Urinary bladder (tissue), 4 donors: Measurements from ENCODE around the gene TMEM144. TPM values are rescaled to one million over a fixed set of nuclear protein-coding genes. Genes with fewer than 3 reads are reported as not detected.

Experiments
- DNase-seq: peaks from one replicate; pipeline ENCODE4 v3.0.0-alpha.2; 2015; ENCODE audit errors: extremely low spot score
- H3K27ac ChIP-seq: one replicate; pipeline ENCODE4 v1.5.1; 2013; ENCODE audit warnings: low read depth, mild to moderate bottlenecking, moderate library complexity
- H3K36me3 ChIP-seq: one replicate; pipeline ENCODE4 v1.6.1; 2013; ENCODE audit warnings: mild to moderate bottlenecking, moderate library complexity; ENCODE audit not compliant: insufficient read depth
- H3K4me1 ChIP-seq: one replicate; pipeline ENCODE4 v1.6.1; 2013; ENCODE audit warnings: mild to moderate bottlenecking, moderate library complexity; ENCODE audit not compliant: insufficient read depth
- H3K4me3 ChIP-seq: one replicate; pipeline ENCODE4 v1.5.1; 2013; ENCODE audit warnings: low read depth, low read length
- WGBS: extraction: QIAGEN DNeasy Blood & Tissue Kit; methylation state at CpG from one replicate; pipeline ENCODE4 v1.1.7; 2013; 5-methylcytosine and 5-hydroxymethylcytosine counted together
- polyA plus RNA-seq: library from polyadenylated mRNA; stranded (reverse); fragments of 200-250 nt; gene quantifications from one replicate; pipeline ENCODE4 v1.2.3, GENCODE V29; 2013
- total RNA-seq: library from RNA; depleted of rRNA; stranded (reverse); fragments of >200 nt; gene quantifications from one replicate; pipeline ENCODE4 v1.2.3, GENCODE V29; 2014
- donor health status: healthy with polysubstance abuse.
- donor health status: healthy.

TMEM144 gene
- total and polyA plus RNA-seq, 2 donors = 2.1 to 30.3 TPM

- no peak overlapping the region for H3K4me3 ChIP-seq
Measured at GRCh38 chr4:158234671-158235070, 24.4 kb downstream of the TMEM144 start.

DNA sequence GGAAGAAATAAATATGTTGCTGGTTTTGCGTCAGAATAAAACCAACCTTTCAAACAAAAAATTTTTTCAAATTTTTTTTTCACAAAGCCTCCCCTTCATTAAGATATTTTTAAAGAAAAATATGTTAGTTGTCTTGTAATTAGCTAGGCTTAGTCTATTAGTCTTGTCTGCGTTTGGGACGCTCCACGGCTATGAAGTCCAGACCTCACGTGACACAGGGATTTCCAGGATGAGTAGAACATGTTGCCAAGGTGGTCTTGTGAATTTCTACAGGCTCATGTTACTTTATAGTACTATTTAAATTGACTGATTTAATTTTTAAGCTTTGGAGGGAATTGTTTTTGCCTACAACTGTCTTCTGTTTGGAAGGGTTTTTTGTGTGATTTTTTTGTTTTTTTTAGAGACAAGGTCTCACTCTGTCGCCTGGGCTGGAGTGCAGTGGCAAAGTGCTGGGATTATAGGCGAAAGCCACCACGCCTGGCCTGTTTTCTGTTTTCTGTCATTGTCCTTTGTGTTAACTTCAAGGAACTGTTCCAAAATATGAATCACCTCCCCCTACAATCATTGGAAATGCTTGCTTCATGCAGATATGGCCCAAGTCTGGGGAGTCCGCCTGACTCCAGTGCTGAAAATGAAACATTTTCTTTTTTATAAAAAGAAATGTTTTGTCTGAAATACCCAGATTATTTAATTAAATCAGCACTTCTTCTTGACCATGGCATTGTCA lies 26.2 kb downstream of the TMEM144 start:
- WGBS = 75% methylated on average over 9 of the region's 9 CpGs
- Histone ChIP-seq H3K4me3 (no peak overlapping the region), H3K36me3 (no peaks in the 10 kb centered on the region), H3K27ac (no peak overlapping the region), H3K4me1 (no peaks in the 10 kb centered on the region)
- DNase-seq = no peak

More at GRCh38 chr4:158234671-158235070, 24.4 kb downstream of the TMEM144 start:
- no peak for DNase-seq
- H3K36me3 ChIP-seq = no peaks in the 10 kb centered on the region
- no peaks in the 10 kb centered on the region for H3K4me1 ChIP-seq
- no peak overlapping the region for H3K27ac ChIP-seq
- WGBS = 94% methylated on average over 4 of the region's 4 CpGs

- H3K4me1 ChIP-seq = no peaks in the 10 kb centered on the region
- no peaks in the 10 kb centered on the region for H3K36me3 ChIP-seq
- 87% methylated on average over 1 of the region's 1 CpG for WGBS
- H3K27ac ChIP-seq = no peak overlapping the region
- no peak for DNase-seq
- no peak overlapping the region for H3K4me3 ChIP-seq
Measured at GRCh38 chr4:158238575-158238974, 28.3 kb downstream of the TMEM144 start.

DNA sequence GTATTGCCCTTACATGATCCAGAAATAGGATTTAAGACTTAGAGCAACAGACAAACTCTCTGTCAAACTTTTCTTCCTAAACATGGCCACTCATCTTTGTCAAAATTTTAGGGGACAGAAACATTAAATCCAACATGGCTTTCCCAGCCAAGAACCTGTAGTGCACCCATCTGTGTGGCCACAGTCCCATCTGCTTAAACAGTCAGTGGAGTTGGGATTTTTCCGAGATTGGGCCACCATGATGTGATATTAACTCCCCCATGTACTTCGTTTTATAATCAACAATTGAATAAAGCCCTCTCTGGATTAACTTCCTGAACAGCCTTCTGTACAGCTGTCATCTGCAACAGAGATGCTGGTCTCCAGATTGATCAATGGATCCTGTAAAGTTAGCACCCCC lies 28.9 kb downstream of the TMEM144 start:
- H3K4me3 ChIP-seq = no peak overlapping the region
- H3K27ac ChIP-seq = no peak overlapping the region
- 83% methylated on average over 2 of the region's 2 CpGs for WGBS
- no peaks in the 10 kb centered on the region for H3K4me1 ChIP-seq
- H3K36me3 ChIP-seq = no peaks in the 10 kb centered on the region
- no peak for DNase-seq

GRCh38 chr4:158243071-158243470 lies 32.8 kb downstream of the TMEM144 start:
- no peak overlapping the region for H3K27ac ChIP-seq
- no peak for DNase-seq
- no peak overlapping the region for H3K4me3 ChIP-seq
- no peaks in the 10 kb centered on the region for H3K4me1 ChIP-seq
- no peaks in the 10 kb centered on the region for H3K36me3 ChIP-seq

DNA sequence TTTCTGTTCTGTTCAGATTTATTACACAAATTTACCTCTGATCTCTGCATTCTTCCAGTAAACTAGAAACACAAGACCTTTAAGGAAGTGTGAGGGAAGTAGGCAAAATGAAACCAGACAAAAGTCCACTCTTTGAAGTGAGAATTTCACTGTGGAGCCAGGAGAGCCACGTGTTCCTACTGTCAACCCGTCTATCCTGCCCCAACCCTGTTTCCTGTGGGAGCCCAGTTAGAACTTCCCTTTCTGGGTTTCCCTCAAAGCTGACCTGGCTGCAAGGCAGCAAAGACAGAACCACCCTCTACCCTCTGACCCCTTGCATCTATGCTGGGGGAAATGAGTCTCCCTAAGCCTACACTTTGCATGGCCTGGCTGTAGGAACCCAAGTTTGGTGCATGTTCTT lies 40.0 kb downstream of the TMEM144 start:
- no peak for DNase-seq
- no peaks in the 10 kb centered on the region for H3K4me1 ChIP-seq
- WGBS = 48% methylated on average over 2 of the region's 2 CpGs
- no peak overlapping the region for H3K27ac ChIP-seq
- no peaks in the 10 kb centered on the region for H3K36me3 ChIP-seq
- H3K4me3 ChIP-seq = no peak overlapping the region

GRCh38 chr4:158253350-158253980 lies 43.2 kb downstream of the TMEM144 start:
- Histone ChIP-seq H3K4me1 (no peaks in the 10 kb centered on the region), H3K36me3 (no peaks in the 10 kb centered on the region), H3K27ac (no peak overlapping the region), H3K4me3 (no peak overlapping the region)
- peak; percentile 50 for DNase-seq
- 34% methylated on average over 6 of the region's 6 CpGs for WGBS

- no peak overlapping the region for H3K27ac ChIP-seq
- H3K4me3 ChIP-seq = no peak overlapping the region
- 88% methylated on average over 2 of the region's 2 CpGs for whole genome bisulfite sequencing
- no peaks in the 10 kb centered on the region for H3K4me1 ChIP-seq
- no peaks in the 10 kb centered on the region for H3K36me3 ChIP-seq
- DNase-seq = no peak
Measured at GRCh38 chr4:158254292-158254691, 44.0 kb downstream of the TMEM144 start.

GRCh38 chr4:158255727-158256324 lies 45.5 kb downstream of the TMEM144 start:
- Histone ChIP-seq H3K4me1 (no peaks in the 10 kb centered on the region), H3K4me3 (no peak overlapping the region), H3K27ac (no peak overlapping the region), H3K36me3 (no peaks in the 10 kb centered on the region)
- peak; percentile 14 for DNase-seq
- 37% methylated on average over 3 of the region's 3 CpGs for WGBS

DNA sequence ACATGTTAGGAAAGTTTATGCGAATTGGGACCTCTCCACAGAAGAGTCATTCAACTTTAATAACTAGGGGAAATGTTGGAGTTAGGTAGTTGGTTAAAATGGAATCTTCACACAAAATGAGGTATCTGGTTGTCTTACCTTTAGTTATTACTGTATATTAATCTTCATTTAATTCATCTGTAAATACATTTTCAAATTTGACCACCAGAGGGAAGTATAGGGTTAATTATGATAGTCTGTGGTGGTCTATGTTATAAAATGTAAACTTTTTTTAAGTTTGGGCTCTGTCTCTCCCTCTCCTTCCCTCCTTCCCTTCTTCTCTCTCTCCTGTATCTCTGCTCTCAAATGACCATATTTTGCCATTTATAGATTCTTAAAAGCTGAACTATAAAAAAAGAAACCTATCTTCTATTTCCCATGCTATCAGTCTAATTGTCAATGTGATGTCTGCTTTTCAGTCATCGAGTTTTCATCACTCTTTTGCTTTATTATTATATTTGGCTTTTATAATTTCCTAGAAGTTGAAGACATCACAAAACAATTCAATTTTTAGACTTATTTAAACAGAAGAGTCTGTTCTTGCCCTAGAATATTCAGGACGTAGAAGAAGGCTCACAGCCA lies 49.8 kb downstream of the TMEM144 start:
- DNase-seq = no peak
- Histone ChIP-seq H3K27ac (no peak overlapping the region), H3K36me3 (no peaks in the 10 kb centered on the region), H3K4me3 (no peak overlapping the region), H3K4me1 (no peaks in the 10 kb centered on the region)
- 42% methylated on average over 3 of the region's 3 CpGs for WGBS

GRCh38 chr4:158261480-158261879 lies 51.2 kb downstream of the TMEM144 start:
- H3K4me1 ChIP-seq = no peaks in the 10 kb centered on the region
- no peak overlapping the region for H3K27ac ChIP-seq
- 79% methylated on average over 4 of the region's 4 CpGs for WGBS
- H3K36me3 ChIP-seq = no peaks in the 10 kb centered on the region
- H3K4me3 ChIP-seq = no peak overlapping the region
- DNase-seq = no peak

DNA sequence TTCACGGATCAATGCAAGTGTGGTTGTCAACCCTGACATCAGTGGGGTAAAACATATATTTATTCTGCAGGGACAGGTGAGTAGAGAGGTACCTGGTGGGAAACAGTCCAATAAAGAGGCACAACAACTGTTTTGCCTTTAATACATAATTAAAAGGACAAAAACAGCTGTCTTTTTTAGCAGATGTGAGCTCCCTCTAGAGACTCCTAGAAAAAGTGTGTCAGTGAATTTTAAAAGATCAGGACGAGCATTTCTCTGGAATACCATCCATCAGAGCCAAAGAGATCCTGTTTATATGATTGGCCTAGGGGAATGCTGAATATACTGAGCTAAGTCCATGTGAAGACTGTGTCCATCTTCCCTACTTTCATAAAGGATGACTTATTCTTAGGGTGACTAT lies 58.3 kb downstream of the TMEM144 start:
- H3K4me1 ChIP-seq = no peaks in the 10 kb centered on the region
- no peak overlapping the region for H3K27ac ChIP-seq
- DNase-seq = no peak
- no peak overlapping the region for H3K4me3 ChIP-seq
- H3K36me3 ChIP-seq = no peaks in the 10 kb centered on the region
- WGBS = 69% methylated on average over 2 of the region's 2 CpGs

DNA sequence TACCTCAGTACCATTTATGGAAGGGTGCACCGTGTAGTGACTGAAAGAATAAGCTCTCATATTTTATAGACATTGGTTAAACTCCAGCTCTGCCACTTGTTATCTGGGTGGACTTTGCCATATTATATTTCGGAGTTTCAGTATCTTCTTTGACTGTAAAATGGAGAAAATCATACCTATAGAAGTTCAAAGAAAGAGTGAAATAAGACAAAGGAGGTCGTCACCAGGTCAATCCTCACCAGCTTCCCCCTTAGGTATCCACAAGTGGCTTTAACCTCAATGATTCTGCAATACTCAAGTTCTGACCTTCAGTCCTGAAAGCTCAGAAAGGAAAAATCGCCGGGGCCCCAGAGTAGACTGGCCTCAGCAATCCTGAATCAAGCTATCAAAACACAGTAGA lies 64.3 kb downstream of the TMEM144 start:
- no peaks in the 10 kb centered on the region for H3K36me3 ChIP-seq
- H3K27ac ChIP-seq = no peak overlapping the region
- DNase-seq = no peak
- H3K4me1 ChIP-seq = no peaks in the 10 kb centered on the region
- WGBS = 80% methylated on average over 5 of the region's 5 CpGs
- H3K4me3 ChIP-seq = no peak overlapping the region

DNA sequence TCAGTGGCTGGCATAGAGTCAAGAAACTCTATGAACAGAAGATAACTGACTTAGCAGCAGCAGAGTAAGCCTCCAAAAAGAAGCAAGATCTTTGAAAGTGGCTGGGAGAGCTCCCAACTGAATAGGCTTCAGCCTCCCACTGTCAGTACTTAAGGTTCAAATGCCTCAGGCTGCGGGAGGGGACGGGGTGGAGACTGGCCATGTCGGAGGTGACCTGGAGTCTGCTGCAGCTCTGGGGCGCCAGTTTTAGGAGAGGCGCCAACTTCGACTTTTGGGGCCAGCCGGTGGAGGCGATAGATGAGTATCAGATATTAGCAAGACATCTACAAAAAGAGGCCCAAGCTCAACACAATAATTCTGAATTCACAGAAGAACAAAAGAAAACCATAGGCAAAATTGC lies 67.3 kb downstream of the TMEM144 start:
- no peak for DNase-seq
- H3K27ac ChIP-seq = no peak overlapping the region
- no peaks in the 10 kb centered on the region for H3K36me3 ChIP-seq
- H3K4me1 ChIP-seq = no peaks in the 10 kb centered on the region
- H3K4me3 ChIP-seq = no peak overlapping the region
- 91% methylated on average over 8 of the region's 8 CpGs for whole genome bisulfite sequencing
